A673 (cell line): ENCODE measurements around the gene PA2G4. TPM values are rescaled to one million over a fixed set of nuclear protein-coding genes. Genes with fewer than 3 reads are reported as not detected.

Experiments
- BruUV-seq: library from RNA; stranded (reverse); fragments of 400-500 nt; replicated peaks from 2 replicates; lab custom pipeline; 2021; lab: Mats Ljungman, UMichigan
- CTCF ChIA-PET: fragments of 300-600 bp; sonication (Branson Sonifier 250); formaldehyde crosslinking; loops from one replicate; lab custom pipeline; 2022; ENCODE audit warnings: antibody characterized with exemption; lab: Charles Lee
- POLR2A ChIA-PET: fragments of 300-600 bp; sonication (Branson Sonifier 250); formaldehyde crosslinking; loops from one replicate; lab custom pipeline; 2022; ENCODE audit warnings: antibody characterized with exemption; ENCODE audit not compliant: low non-redundant PET; lab: Charles Lee
- DNase-seq: peaks from one replicate; pipeline ENCODE4 v3.0.0-alpha.2; 2015; ENCODE audit warnings: low spot score
- H3K27ac ChIP-seq: fragments of 200-600 bp; sonication (generic); 2 replicates; pipeline ENCODE4 v1.5.1; 2016; ENCODE audit warnings: mixed run types, low read depth, mild to moderate bottlenecking, mixed read lengths, antibody characterized with exemption, low read length; ENCODE audit not compliant: poor library complexity, severe bottlenecking
- H3K27me3 ChIP-seq: fragments of 200-600 bp; sonication (generic); replicated peaks from 2 replicates; pipeline ENCODE4 v1.6.1; 2017; ENCODE audit warnings: mixed run types, low read depth, mild to moderate bottlenecking, mixed read lengths, antibody characterized with exemption, low read length; ENCODE audit not compliant: insufficient read depth, poor library complexity
- H3K36me3 ChIP-seq: fragments of 200-600 bp; sonication (generic); 2 replicates; pipeline ENCODE4 v1.6.1; 2016; ENCODE audit warnings: mixed run types, mild to moderate bottlenecking, mixed read lengths, antibody characterized with exemption, low read length; ENCODE audit not compliant: insufficient read depth, poor library complexity, severe bottlenecking
- H3K4me1 ChIP-seq: fragments of 200-600 bp; sonication (generic); 2 replicates; pipeline ENCODE4 v1.6.1; 2017; ENCODE audit warnings: mixed run types, mild to moderate bottlenecking, mixed read lengths, antibody characterized with exemption, low read length; ENCODE audit not compliant: insufficient read depth, poor library complexity, severe bottlenecking
- H3K4me3 ChIP-seq: fragments of 200-600 bp; sonication (generic); 2 replicates; pipeline ENCODE4 v1.5.1; 2016; ENCODE audit warnings: low read depth, mixed run types, mild to moderate bottlenecking, mixed read lengths, low read length; ENCODE audit not compliant: poor library complexity, severe bottlenecking
- H3K9me3 ChIP-seq: fragments of 200-600 bp; sonication (generic); 2 replicates; pipeline ENCODE4 v1.6.1; 2016; ENCODE audit warnings: mixed run types, low read depth, mild to moderate bottlenecking, mixed read lengths, antibody characterized with exemption, low read length; ENCODE audit not compliant: poor library complexity, severe bottlenecking
- EZH2 ChIP-seq: fragments of 200-600 bp; sonication (generic); IDR thresholded peaks from 2 replicates; pipeline ENCODE4 v1.6.1; 2017; ENCODE audit warnings: borderline replicate concordance, low read depth, mild to moderate bottlenecking, mixed read lengths, antibody characterized with exemption, low read length; ENCODE audit not compliant: poor library complexity, severe bottlenecking
- intact Hi-C: fragments of 100-400 bp; cut with micrococcal nuclease; formaldehyde crosslinking; loops from one replicate; pipeline ENCODE4 v1.10.0; 2022; ENCODE audit not compliant: unreplicated experiment
- total RNA-seq: library from RNA; stranded (reverse); gene quantifications from 2 replicates; pipeline ENCODE4 v1.2.3, GENCODE V29; 2021
- TF ChIP-seq, protein P1 (sequence below): fragments of 300-800, 200-600 bp; sonication (generic); conservative IDR thresholded peaks from 2 replicates; pipeline ENCODE4 v1.5.1; 2017; ENCODE audit warnings: low read depth, mild to moderate bottlenecking, antibody characterized with exemption, low read length, moderate library complexity, mixed read lengths

PA2G4 gene
- total RNA-seq, 1 experiment from 2014 or later, result 327 TPM

DNA sequence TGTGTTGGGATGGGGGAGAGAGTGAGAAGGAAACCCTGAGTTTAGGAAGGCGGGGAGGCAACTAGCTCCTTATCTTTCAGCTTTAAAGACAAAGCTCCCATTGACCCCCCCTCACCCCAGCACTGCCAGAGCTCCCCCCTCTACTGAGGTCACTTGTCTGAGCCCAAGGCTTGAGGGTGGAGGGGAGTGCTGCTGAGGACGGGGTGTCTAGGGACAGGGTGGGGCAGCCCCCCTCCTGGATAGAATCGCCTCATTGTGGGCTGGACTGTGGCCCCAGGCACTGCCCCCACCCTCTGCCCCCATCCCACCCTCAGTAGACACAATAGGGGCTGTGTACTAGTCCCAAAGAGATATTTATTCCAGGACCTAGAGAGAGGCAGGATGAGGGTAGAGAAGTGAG, 21.4 kb upstream of the PA2G4 start:
- no peak for DNase-seq
- no peak overlapping the region for H3K4me3 ChIP-seq
- H3K27ac ChIP-seq, result no peak overlapping the region
- CTCF ChIA-PET, result no interaction called here
- no peaks in the 10 kb centered on the region for H3K9me3 ChIP-seq
- no peaks in the 10 kb centered on the region for H3K36me3 ChIP-seq
- intact Hi-C loops, result no loop called here
- no peaks in the 10 kb centered on the region for H3K4me1 ChIP-seq
- POLR2A ChIA-PET, result no interaction called here
- H3K27me3 ChIP-seq, result no peaks in the 10 kb centered on the region
- no TSS peak for BruUV-seq
- TF ChIP-seq EZH2, result no peak
- TF ChIP-seq, protein P1, sequence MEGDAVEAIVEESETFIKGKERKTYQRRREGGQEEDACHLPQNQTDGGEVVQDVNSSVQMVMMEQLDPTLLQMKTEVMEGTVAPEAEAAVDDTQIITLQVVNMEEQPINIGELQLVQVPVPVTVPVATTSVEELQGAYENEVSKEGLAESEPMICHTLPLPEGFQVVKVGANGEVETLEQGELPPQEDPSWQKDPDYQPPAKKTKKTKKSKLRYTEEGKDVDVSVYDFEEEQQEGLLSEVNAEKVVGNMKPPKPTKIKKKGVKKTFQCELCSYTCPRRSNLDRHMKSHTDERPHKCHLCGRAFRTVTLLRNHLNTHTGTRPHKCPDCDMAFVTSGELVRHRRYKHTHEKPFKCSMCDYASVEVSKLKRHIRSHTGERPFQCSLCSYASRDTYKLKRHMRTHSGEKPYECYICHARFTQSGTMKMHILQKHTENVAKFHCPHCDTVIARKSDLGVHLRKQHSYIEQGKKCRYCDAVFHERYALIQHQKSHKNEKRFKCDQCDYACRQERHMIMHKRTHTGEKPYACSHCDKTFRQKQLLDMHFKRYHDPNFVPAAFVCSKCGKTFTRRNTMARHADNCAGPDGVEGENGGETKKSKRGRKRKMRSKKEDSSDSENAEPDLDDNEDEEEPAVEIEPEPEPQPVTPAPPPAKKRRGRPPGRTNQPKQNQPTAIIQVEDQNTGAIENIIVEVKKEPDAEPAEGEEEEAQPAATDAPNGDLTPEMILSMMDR, result no peak

DNA sequence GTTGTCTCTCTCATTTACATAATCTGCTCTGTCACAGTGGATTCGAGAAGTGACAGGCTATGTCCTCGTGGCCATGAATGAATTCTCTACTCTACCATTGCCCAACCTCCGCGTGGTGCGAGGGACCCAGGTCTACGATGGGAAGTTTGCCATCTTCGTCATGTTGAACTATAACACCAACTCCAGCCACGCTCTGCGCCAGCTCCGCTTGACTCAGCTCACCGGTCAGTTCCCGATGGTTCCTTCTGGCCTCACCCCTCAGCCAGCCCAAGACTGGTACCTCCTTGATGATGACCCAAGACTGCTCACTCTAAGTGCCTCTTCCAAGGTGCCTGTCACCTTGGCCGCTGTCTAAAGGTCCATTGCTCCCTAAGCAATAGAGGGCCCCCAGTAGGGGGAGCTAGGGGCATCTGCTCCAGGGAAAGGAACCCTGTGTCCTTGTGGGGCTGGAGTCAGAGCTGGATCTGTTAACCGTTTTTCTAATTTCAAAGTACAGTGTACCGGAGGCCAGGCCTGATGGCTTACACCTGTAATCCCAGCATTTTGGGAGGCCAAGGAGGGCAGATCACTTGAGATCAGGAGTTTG, 19.3 kb upstream of the PA2G4 start:
- DNase-seq, result peak; percentile 54
- H3K4me3 ChIP-seq, result no peak overlapping the region
- no peaks in the 10 kb centered on the region for H3K27me3 ChIP-seq
- H3K36me3 ChIP-seq, result no peaks in the 10 kb centered on the region
- no peak overlapping the region for H3K27ac ChIP-seq
- H3K9me3 ChIP-seq, result no peaks in the 10 kb centered on the region
- intact Hi-C loops, result no loop called here
- H3K4me1 ChIP-seq, result no peaks in the 10 kb centered on the region
- TF ChIP-seq EZH2, result no peak
- TF ChIP-seq, protein P1, result peak; percentile 72
- ChIA-PET POLR2A (no interaction called here), CTCF (interaction anchor here (0.5 to 1.5 kb wide), 6 partner anchors 11 to 410 kb away, joined by 4 to 6 read pairs (median 5); partner anchors contain the start of gene PA2G4)
- no TSS peak for BruUV-seq

DNA sequence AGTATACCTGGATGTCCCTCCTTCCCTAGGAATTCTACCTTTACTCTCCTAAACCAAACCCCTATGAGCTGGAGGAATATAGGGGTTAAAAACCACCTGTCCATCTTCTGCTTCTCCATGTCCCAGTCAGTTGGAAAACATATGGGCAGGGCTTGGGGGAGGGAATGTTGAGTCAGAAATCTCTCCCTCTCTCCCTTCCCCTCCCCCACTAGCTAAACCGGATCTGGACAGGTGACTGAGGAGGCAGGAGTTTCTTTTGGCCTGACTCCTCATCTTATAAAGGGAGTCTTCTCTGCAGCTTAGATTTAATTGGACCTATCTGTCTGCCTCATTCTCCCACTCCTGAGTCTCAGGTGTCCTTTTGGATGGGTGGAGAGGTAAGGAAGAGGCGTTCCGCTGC, 18.3 kb upstream of the PA2G4 start:
- CTCF ChIA-PET, result interaction anchor here (1.1 to 1.5 kb wide), 2 partner anchors 13 to 18 kb away, joined by 5 read pairs; partner anchors contain the start of gene PA2G4
- no peak overlapping the region for H3K4me3 ChIP-seq
- POLR2A ChIA-PET, result no interaction called here
- H3K36me3 ChIP-seq, result no peaks in the 10 kb centered on the region
- no peaks in the 10 kb centered on the region for H3K4me1 ChIP-seq
- intact Hi-C loops, result no loop called here
- no peaks in the 10 kb centered on the region for H3K9me3 ChIP-seq
- no peak for TF ChIP-seq EZH2
- TF ChIP-seq, protein P1, result no peak
- no peaks in the 10 kb centered on the region for H3K27me3 ChIP-seq
- no peak overlapping the region for H3K27ac ChIP-seq
- BruUV-seq, result no TSS peak
- no peak for DNase-seq
